ENCODE data around the gene SHC4. TPM values are rescaled to one million over a fixed set of nuclear protein-coding genes. Genes with fewer than 3 reads are reported as not detected.

The SHC4 gene
- total RNA-seq, 2 donors from 2014 or later, result 0.30 to 0.50 TPM

GRCh38 chr15:48968066-48968465 is 4.3 kb upstream of the SHC4 start:
- Histone ChIP-seq H3K4me1 (peaks cover 5% of the 10 kb centered on the region), H3K4me3 (no peak overlapping the region), H3K9ac (ENCODE audit: low read depth in 2 of 2, low read length in 2 of 2) (no peak overlapping the region), H3K27me3 (no peaks in the 10 kb centered on the region), H3K36me3 (no peaks in the 10 kb centered on the region), H3K9me3 (no peaks in the 10 kb centered on the region), H3K27ac (no peak overlapping the region)
- TF ChIP-seq CTCF (IDR thresholded peaks at IDR 0.05), result no peak
- intact Hi-C loops (cut with DNase I), result no loop called here
- no peak for DNase-seq

GRCh38 chr15:48967336-48967735 is 3.6 kb upstream of the SHC4 start:
- TF ChIP-seq CTCF (IDR thresholded peaks at IDR 0.05), result no peak
- H3K9me3 ChIP-seq, result no peaks in the 10 kb centered on the region
- no peak for DNase-seq

GRCh38 chr15:48966595-48967301 is 3.0 kb upstream of the SHC4 start:
- Histone ChIP-seq H3K27me3 (peaks cover 8% of the 10 kb centered on the region), H3K36me3 (no peaks in the 10 kb centered on the region), H3K4me3 (no peak overlapping the region), H3K9me3 (no peaks in the 10 kb centered on the region), H3K27ac (no peak overlapping the region), H3K9ac (ENCODE audit: low read depth in 2 of 2, low read length in 2 of 2) (no peak overlapping the region), H3K4me1 (peaks cover 10% of the 10 kb centered on the region)
- TF ChIP-seq CTCF (IDR thresholded peaks at IDR 0.05), result no peak
- DNase-seq, result no peak
- intact Hi-C loops (cut with DNase I), result no loop called here

More at GRCh38 chr15:48967336-48967735, 3.6 kb upstream of the SHC4 start:
- Histone ChIP-seq H3K27me3 (peaks cover 5% of the 10 kb centered on the region), H3K4me1 (peaks cover 10% of the 10 kb centered on the region), H3K9ac (ENCODE audit: low read depth in 2 of 2, low read length in 2 of 2) (no peak overlapping the region), H3K27ac (no peak overlapping the region), H3K4me3 (no peak overlapping the region), H3K36me3 (no peaks in the 10 kb centered on the region)
- intact Hi-C loops (cut with DNase I), result no loop called here

GRCh38 chr15:48965972-48966371 is 2.3 kb upstream of the SHC4 start:
- no peak for TF ChIP-seq CTCF (IDR thresholded peaks at IDR 0.05)
- intact Hi-C loops (cut with DNase I), result no loop called here

GRCh38 chr15:48964898-48965297 is 1.2 kb upstream of the SHC4 start:
- DNase-seq, result no peak
- H3K9me3 ChIP-seq, result no peaks in the 10 kb centered on the region
- H3K27ac ChIP-seq, result no peak overlapping the region
- H3K9ac ChIP-seq (ENCODE audit: low read depth in 2 of 2, low read length in 2 of 2), result no peak overlapping the region
- intact Hi-C loops (cut with DNase I), result no loop called here
- H3K4me3 ChIP-seq, result no peak overlapping the region
- peaks cover 10% of the 10 kb centered on the region for H3K4me1 ChIP-seq
- TF ChIP-seq CTCF (IDR thresholded peaks at IDR 0.05), result no peak
- H3K27me3 ChIP-seq, result peaks cover 8% of the 10 kb centered on the region
- no peaks in the 10 kb centered on the region for H3K36me3 ChIP-seq

More at GRCh38 chr15:48965972-48966371, 2.3 kb upstream of the SHC4 start:
- Histone ChIP-seq H3K9me3 (no peaks in the 10 kb centered on the region), H3K4me1 (peaks cover 10% of the 10 kb centered on the region), H3K4me3 (no peak overlapping the region), H3K9ac (ENCODE audit: low read depth in 2 of 2, low read length in 2 of 2) (no peak overlapping the region), H3K27ac (no peak overlapping the region), H3K27me3 (peaks cover 8% of the 10 kb centered on the region), H3K36me3 (no peaks in the 10 kb centered on the region)
- no peak for DNase-seq

All from colonic mucosa (tissue), 4 donors.